Subcutaneous abdominal adipose tissue (tissue), 5 donors: Measurements from ENCODE around the gene POLE3.
"Not testable (repeated sequence)": the region's sequence is repeated elsewhere in the genome, so short reads cannot be mapped to it uniquely, and the experiment has no call there.

ENCODE experiments used
- H3K27ac ChIP-seq: one replicate; pipeline ENCODE4 v1.7.0; 2013; ENCODE audit warnings: low read depth, mild to moderate bottlenecking, inconsistent platforms, low read length, moderate library complexity
- H3K27me3 ChIP-seq, 5 donors: one replicate each; pipeline ENCODE4 v1.7.0; 2013; ENCODE audit warnings: low read length in 5 of 5, inconsistent platforms in 1 of 5; ENCODE audit not compliant: control insufficient read depth in 5 of 5, insufficient read depth in 4 of 5
- H3K36me3 ChIP-seq, 5 donors: one replicate each; pipeline ENCODE4 v1.7.0; 2013; ENCODE audit warnings: low read length in 5 of 5; ENCODE audit not compliant: control insufficient read depth in 5 of 5, insufficient read depth in 5 of 5
- H3K4me1 ChIP-seq, 5 donors: one replicate each; pipeline ENCODE4 v1.7.0; 2013; ENCODE audit warnings: low read length in 5 of 5, mild to moderate bottlenecking in 3 of 5, moderate library complexity in 1 of 5; ENCODE audit not compliant: control insufficient read depth in 5 of 5, insufficient read depth in 5 of 5
- H3K4me3 ChIP-seq, 5 donors: one replicate each; pipeline ENCODE4 v1.7.0; 2013; ENCODE audit warnings: low read length in 5 of 5, low read depth in 1 of 5
- H3K9ac ChIP-seq, 5 donors: one replicate each; pipeline ENCODE4 v1.7.0; 2013; ENCODE audit warnings: low read length in 5 of 5, mild to moderate bottlenecking in 4 of 5, moderate library complexity in 3 of 5
- H3K9me3 ChIP-seq, 5 donors: one replicate each; pipeline ENCODE4 v1.7.0; 2013; ENCODE audit warnings: low read length in 5 of 5; ENCODE audit not compliant: control insufficient read depth in 5 of 5
- donor health status: healthy.
- donor health status: healthy.
- donor health status: healthy.
- donor health status: healthy.
- donor health status: healthy.

The POLE3 gene

GRCh38 chr9:113368982-113369854 is 41.3 kb downstream of the POLE3 start:
- Histone ChIP-seq H3K36me3 (peaks cover 0 to 16% (median 11%) of the 10 kb centered on the region in 5 donors), H3K27ac (no peak overlapping the region), H3K27me3 (no peaks in the 10 kb centered on the region), H3K9me3 (no peaks in the 10 kb centered on the region), H3K9ac (no peak overlapping the region), H3K4me3 (no peak overlapping the region), H3K4me1 (peaks cover 0 to 6% (median 0%) of the 10 kb centered on the region in 5 donors)

DNA sequence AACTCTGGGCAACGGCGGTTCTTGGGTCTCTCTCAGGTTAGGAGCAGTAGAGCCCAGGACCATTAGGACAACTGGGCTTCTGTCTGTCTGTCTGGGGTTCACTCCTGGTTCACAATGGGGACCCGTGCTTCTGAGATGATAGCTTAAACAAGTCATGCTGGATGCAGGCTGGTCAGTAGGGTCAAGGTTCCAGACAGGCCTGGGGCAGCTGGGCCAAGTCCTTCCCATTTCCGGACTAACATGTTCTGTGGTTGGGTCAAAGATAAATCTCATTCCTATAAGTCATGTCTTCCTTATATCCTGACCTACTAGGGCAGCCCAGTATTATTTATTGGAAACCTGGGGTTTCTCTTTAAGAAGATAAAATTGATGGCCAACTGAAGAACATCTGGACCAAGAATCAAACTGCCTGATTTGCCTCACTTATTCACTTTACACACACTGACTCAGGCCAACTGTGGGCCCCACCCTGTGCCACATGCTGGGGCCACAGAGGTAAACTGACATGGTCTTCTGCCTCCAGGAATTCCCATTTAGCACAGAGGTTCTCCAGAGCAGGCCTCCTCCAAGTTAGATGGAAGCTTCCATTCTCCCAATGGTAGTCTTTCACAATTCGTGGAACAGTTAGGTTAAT is 42.0 kb downstream of the POLE3 start:
- H3K36me3 ChIP-seq: peaks cover 0 to 8% (median 3%) of the 10 kb centered on the region in 5 donors
- H3K4me3 ChIP-seq: no peak overlapping the region
- no peak overlapping the region for H3K9ac ChIP-seq
- peaks cover 0 to 6% (median 0%) of the 10 kb centered on the region in 5 donors for H3K4me1 ChIP-seq
- no peaks in the 10 kb centered on the region for H3K27me3 ChIP-seq
- H3K9me3 ChIP-seq: no peaks in the 10 kb centered on the region
- no peak overlapping the region for H3K27ac ChIP-seq

DNA sequence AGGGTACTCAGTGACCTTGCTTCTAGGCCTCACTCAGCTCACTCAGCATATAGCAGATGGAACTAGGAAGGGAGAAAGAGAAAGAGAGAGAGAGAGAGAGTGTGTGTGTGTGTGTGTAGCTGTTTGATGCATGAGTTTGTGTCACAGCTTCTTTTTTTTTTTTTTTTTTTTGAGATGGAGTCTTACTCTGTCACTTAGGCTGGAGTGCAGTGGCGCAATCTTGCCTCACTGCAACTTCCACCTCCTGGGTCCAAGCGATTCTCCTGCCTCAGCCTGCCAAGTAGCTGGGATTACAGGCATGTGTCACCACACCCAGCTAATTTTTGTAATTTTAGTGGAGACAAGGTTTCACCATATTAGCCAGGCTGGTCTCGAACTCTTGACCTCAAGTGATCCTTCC is 44.8 kb downstream of the POLE3 start:
- H3K9ac ChIP-seq, H3K4me3 ChIP-seq, H3K27me3 ChIP-seq, H3K9me3 ChIP-seq, H3K4me1 ChIP-seq, H3K36me3 ChIP-seq: not testable (repeated sequence)
- H3K27ac ChIP-seq: peak overlapping the region; percentile 37

- Histone ChIP-seq H3K4me1 (peaks cover 0 to 3% (median 0%) of the 10 kb centered on the region in 5 donors), H3K9ac (no peak overlapping the region), H3K27ac (no peak overlapping the region), H3K36me3 (no peaks in the 10 kb centered on the region), H3K9me3 (no peaks in the 10 kb centered on the region), H3K27me3 (no peaks in the 10 kb centered on the region), H3K4me3 (no peak overlapping the region)
Measured at GRCh38 chr9:113364951-113365350, 45.5 kb downstream of the POLE3 start.

DNA sequence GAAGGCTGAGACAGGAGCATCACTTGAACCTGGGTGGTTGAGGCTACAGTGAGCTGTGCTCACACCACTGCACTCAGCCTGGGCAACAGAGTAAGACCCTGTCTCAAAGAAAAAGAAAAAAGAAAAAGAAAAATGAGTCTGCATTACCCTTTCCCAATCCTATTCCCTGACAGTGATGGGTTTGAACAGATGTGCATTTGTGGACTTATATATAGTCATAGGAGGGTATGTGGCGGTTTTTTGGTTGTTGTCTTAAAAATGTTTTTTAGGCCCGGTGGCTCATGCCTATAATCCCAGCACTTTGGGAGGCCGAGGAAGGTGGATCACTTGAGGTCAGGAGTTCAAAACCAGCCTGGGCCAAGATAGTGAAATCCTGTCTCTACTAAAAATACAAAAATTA is 47.1 kb downstream of the POLE3 start:
- H3K4me1 ChIP-seq: peaks cover 0 to 3% (median 0%) of the 10 kb centered on the region in 5 donors
- no peaks in the 10 kb centered on the region for H3K36me3 ChIP-seq
- H3K9ac ChIP-seq: no peak overlapping the region
- no peaks in the 10 kb centered on the region for H3K27me3 ChIP-seq
- no peaks in the 10 kb centered on the region for H3K9me3 ChIP-seq
- no peak overlapping the region for H3K4me3 ChIP-seq
- no peak overlapping the region for H3K27ac ChIP-seq

DNA sequence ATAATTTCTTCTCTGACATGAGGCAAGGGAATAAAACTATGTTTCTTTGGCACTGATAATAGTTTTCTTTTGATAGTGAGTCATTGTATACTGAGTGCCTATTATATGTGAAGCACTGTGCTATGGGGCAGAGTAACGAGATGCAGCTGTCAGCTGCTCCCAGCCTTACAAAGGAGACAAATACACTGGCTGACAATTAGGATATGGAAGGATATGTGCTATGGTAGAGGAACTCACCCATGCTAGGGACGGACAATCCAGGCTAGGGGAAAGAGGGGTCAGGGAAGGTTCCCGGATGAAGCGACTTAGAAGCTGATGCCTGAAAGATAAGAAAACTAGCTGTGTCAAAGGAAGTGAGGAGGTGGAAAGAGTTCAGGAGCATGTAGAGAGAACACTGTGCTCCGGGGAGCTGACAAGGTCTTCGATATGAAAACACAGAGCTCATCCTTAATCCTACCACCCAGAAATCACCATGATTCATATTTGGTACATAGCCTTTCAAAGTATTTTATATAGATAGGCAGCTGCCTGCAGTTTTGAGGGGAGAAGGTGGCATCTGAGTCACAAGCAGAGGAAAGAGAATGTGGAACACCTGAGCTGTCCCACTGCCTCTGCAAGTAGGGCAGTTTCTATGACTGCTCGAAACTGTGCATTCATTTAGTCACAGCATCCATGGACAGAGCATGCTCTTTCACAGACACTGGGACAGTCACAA is 49.0 kb downstream of the POLE3 start:
- H3K4me1 ChIP-seq: peaks cover 0 to 3% (median 0%) of the 10 kb centered on the region in 5 donors
- no peaks in the 10 kb centered on the region for H3K27me3 ChIP-seq
- H3K36me3 ChIP-seq: no peaks in the 10 kb centered on the region
- H3K9me3 ChIP-seq: no peaks in the 10 kb centered on the region
- no peak overlapping the region for H3K27ac ChIP-seq
- no peak overlapping the region for H3K4me3 ChIP-seq
- no peak overlapping the region for H3K9ac ChIP-seq

GRCh38 chr9:113360242-113360842 is 50.1 kb downstream of the POLE3 start:
- Histone ChIP-seq H3K27me3 (no peaks in the 10 kb centered on the region), H3K9ac (no peak overlapping the region), H3K9me3 (no peaks in the 10 kb centered on the region), H3K36me3 (no peaks in the 10 kb centered on the region), H3K27ac (no peak overlapping the region), H3K4me1 (peaks cover 0 to under 1% (median 0%) of the 10 kb centered on the region in 5 donors), H3K4me3 (no peak overlapping the region)

DNA sequence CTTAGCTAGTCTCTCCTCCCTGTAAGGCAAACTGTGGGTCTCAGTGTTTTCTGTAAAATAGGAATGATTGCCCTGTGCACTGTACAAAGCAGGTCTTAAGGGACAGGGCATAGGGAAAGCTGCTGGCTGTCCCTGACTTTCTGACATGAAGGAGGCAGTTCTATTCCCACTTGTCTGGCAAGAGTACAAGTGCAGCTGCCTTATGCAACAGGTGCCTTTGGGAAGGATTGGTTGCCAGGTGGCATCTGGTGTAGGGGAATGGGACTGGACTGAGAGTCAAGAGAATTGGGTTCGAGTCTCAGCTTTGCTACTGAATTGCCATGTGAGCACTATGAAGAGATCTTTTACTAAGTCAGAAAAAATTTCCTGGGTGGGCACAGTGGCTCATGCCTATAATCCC is 51.1 kb downstream of the POLE3 start:
- H3K9me3 ChIP-seq: no peaks in the 10 kb centered on the region
- no peak overlapping the region for H3K4me3 ChIP-seq
- no peak overlapping the region for H3K9ac ChIP-seq
- H3K27me3 ChIP-seq: no peaks in the 10 kb centered on the region
- no peak overlapping the region for H3K27ac ChIP-seq
- no peaks in the 10 kb centered on the region for H3K4me1 ChIP-seq
- no peaks in the 10 kb centered on the region for H3K36me3 ChIP-seq
